Activated B cell treated with CpG ODN at 0.5 μM for 24 hours (primary cell): Measurements from ENCODE around the gene IQSEC1. TPM values are rescaled to one million over a fixed set of nuclear protein-coding genes. Genes with fewer than 3 reads are reported as not detected.
A peak's percentile ranks its signal among the peaks of the same experiment; 100 is the strongest.

ENCODE experiments used
- ATAC-seq: fragments of 200-7000 bp; cut with Tn5 transposase; one replicate; pipeline ENCODE4 v1.10.0; 2021; ENCODE audit warnings: low read depth, mild to moderate bottlenecking, moderate library complexity
- CTCF ChIA-PET: fragments of 350-600 bp; sonication (Branson Sonifier 250); formaldehyde crosslinking; loops from one replicate; lab custom pipeline; 2021; ENCODE audit warnings: antibody characterized with exemption; lab: Charles Lee
- POLR2A ChIA-PET: fragments of 350-600 bp; sonication (Branson Sonifier 250); formaldehyde crosslinking; loops from one replicate; lab custom pipeline; 2021; ENCODE audit warnings: antibody characterized with exemption; lab: Charles Lee
- DNase-seq: peaks from one replicate; pipeline ENCODE4 v3.0.0; 2022
- H3K27ac Mint-ChIP-seq: one replicate; pipeline ENCODE4 v1.8.0; 2020; ENCODE audit warnings: mixed read lengths
- H3K27me3 Mint-ChIP-seq: one replicate; pipeline ENCODE4 v1.8.0; 2021; ENCODE audit warnings: mixed read lengths
- H3K36me3 Mint-ChIP-seq: one replicate; pipeline ENCODE4 v1.8.0; 2021; ENCODE audit warnings: low read depth, mixed read lengths
- H3K4me1 Mint-ChIP-seq: one replicate; pipeline ENCODE4 v1.8.0; 2021; ENCODE audit warnings: mixed read lengths
- H3K4me3 Mint-ChIP-seq: one replicate; pipeline ENCODE4 v1.8.0; 2020; ENCODE audit warnings: mild to moderate bottlenecking, mixed read lengths
- H3K9me3 Mint-ChIP-seq: one replicate; pipeline ENCODE4 v1.8.0; 2020; ENCODE audit warnings: mixed read lengths
- CTCF ChIP-seq: fragments of 200-600 bp; IDR thresholded peaks from one replicate; pipeline ENCODE4 v1.8.0; 2022; ENCODE audit warnings: antibody characterized with exemption, mild to moderate bottlenecking
- intact Hi-C: fragments of 100-400 bp; cut with micrococcal nuclease; formaldehyde crosslinking; loops from one replicate; pipeline ENCODE4 v1.15.1; 2024
- total RNA-seq: library from RNA; stranded (reverse); gene quantifications from 2 replicates; pipeline ENCODE4 v1.2.3, GENCODE V29; 2022

Gene IQSEC1
- total RNA-seq, 1 donor from 2014 or later: 296 TPM

GRCh38 chr3:12984023-12984823, 89.0 kb downstream of the IQSEC1 start:
- DNase-seq (no peak), ATAC-seq (peak; percentile 51)
- H3K36me3 Mint-ChIP-seq: peaks cover 68% of the 10 kb centered on the region
- H3K4me1 Mint-ChIP-seq: peaks cover 90% of the 10 kb centered on the region
- H3K27ac Mint-ChIP-seq: peak overlapping the region; percentile 56
- intact Hi-C loops: loop anchor here (1.0 to 5.0 kb wide), 3 partner anchors 29 to 82 kb away; no protein-coding TSS in a partner anchor
- peak overlapping the region; percentile 35 for H3K4me3 Mint-ChIP-seq
- no peaks in the 10 kb centered on the region for H3K27me3 Mint-ChIP-seq
- CTCF ChIA-PET: interaction anchor here (0.9 to 3.7 kb wide), 15 partner anchors 10 to 108 kb away, joined by 3 to 13 read pairs (median 3); no protein-coding TSS in a partner anchor
- no peaks in the 10 kb centered on the region for H3K9me3 Mint-ChIP-seq
- POLR2A ChIA-PET: interaction anchor here (0.5 to 3.0 kb wide), 9 partner anchors 8 to 469 kb away, joined by 3 to 11 read pairs (median 5); no protein-coding TSS in a partner anchor
- TF ChIP-seq CTCF: no peak

- ATAC-seq (peak; percentile 45), DNase-seq (no peak)
- Mint-ChIP-seq H3K9me3 (no peaks in the 10 kb centered on the region), H3K4me1 (peaks cover 88% of the 10 kb centered on the region), H3K27ac (peak overlapping the region; percentile 56), H3K27me3 (no peaks in the 10 kb centered on the region), H3K4me3 (no peak overlapping the region), H3K36me3 (peaks cover 67% of the 10 kb centered on the region)
- ChIA-PET POLR2A (interaction anchor here (1.1 to 3.0 kb wide), 6 partner anchors 17 to 63 kb away, joined by 4 to 12 read pairs (median 7); no protein-coding TSS in a partner anchor), CTCF (interaction anchor here (0.7 to 3.7 kb wide), 10 partner anchors 9 to 82 kb away, joined by 3 to 13 read pairs (median 4); no protein-coding TSS in a partner anchor)
- no peak for TF ChIP-seq CTCF
- intact Hi-C loops: loop anchor here (1.0 to 5.0 kb wide), 3 partner anchors 9 to 81 kb away; no protein-coding TSS in a partner anchor
These were observed 89.9 kb downstream of the IQSEC1 start for GRCh38 chr3:12983319-12983718.

GRCh38 chr3:12982619-12983101, 90.6 kb downstream of the IQSEC1 start:
- intact Hi-C loops: loop anchor here (1.0 to 5.0 kb wide), 3 partner anchors 8 to 80 kb away; no protein-coding TSS in a partner anchor
- ChIA-PET POLR2A (interaction anchor here (1.1 to 3.0 kb wide), 6 partner anchors 17 to 64 kb away, joined by 4 to 12 read pairs (median 7); no protein-coding TSS in a partner anchor), CTCF (interaction anchor here (1.1 to 3.7 kb wide), 7 partner anchors 10 to 64 kb away, joined by 3 to 13 read pairs (median 5); no protein-coding TSS in a partner anchor)
- peak overlapping the region; percentile 42 for H3K4me3 Mint-ChIP-seq
- H3K9me3 Mint-ChIP-seq: no peaks in the 10 kb centered on the region
- TF ChIP-seq CTCF: no peak
- DNase-seq (no peak), ATAC-seq (peak; percentile 47)
- peak overlapping the region; percentile 56 for H3K27ac Mint-ChIP-seq
- no peaks in the 10 kb centered on the region for H3K27me3 Mint-ChIP-seq
- peaks cover 70% of the 10 kb centered on the region for H3K36me3 Mint-ChIP-seq
- peaks cover 88% of the 10 kb centered on the region for H3K4me1 Mint-ChIP-seq

- ATAC-seq: peak; percentile 54
- Mint-ChIP-seq H3K4me1 (peaks cover 86% of the 10 kb centered on the region), H3K36me3 (peaks cover 70% of the 10 kb centered on the region), H3K27ac (peak overlapping the region; percentile 80), H3K9me3 (no peaks in the 10 kb centered on the region), H3K27me3 (no peaks in the 10 kb centered on the region), H3K4me3 (peak overlapping the region; percentile 44)
- no peak for TF ChIP-seq CTCF
- no peak for DNase-seq
- CTCF ChIA-PET: interaction anchor here (1.1 to 3.7 kb wide), 4 partner anchors 9 to 41 kb away, joined by 4 to 13 read pairs (median 5); no protein-coding TSS in a partner anchor
- POLR2A ChIA-PET: interaction anchor here (0.7 to 3.0 kb wide), 7 partner anchors 11 to 103 kb away, joined by 3 to 12 read pairs (median 6); no protein-coding TSS in a partner anchor
- intact Hi-C loops: loop anchor here (2.0 to 5.0 kb wide), 2 partner anchors 13 to 79 kb away; no protein-coding TSS in a partner anchor
These were observed 91.6 kb downstream of the IQSEC1 start for GRCh38 chr3:12981306-12982275.
